Neural cell (in vitro differentiated cells): ENCODE results near the gene PTTG1IP. TPM values are rescaled to one million over a fixed set of nuclear protein-coding genes. Genes with fewer than 3 reads are reported as not detected.

Source experiments
- H2AFZ ChIP-seq: fragments of 200-600, 300-800 bp; sonication (generic), shearing (Covaris generic); 2 replicates; pipeline ENCODE4 v1.6.0; 2014; ENCODE audit warnings: low read depth, mild to moderate bottlenecking, antibody characterized with exemption, low read length, moderate library complexity
- H3F3A ChIP-seq: fragments of 200-600 bp; shearing (Covaris generic); 2 replicates; pipeline ENCODE4 v1.6.1; 2016; ENCODE audit warnings: mild to moderate bottlenecking, moderate library complexity, mixed read lengths, antibody characterized with exemption, low read length; ENCODE audit not compliant: insufficient read depth, poor library complexity, severe bottlenecking
- H3K27ac ChIP-seq: fragments of 200-600, 300-800 bp; sonication (generic), shearing (Covaris generic); 2 replicates; pipeline ENCODE4 v1.5.1; 2014; ENCODE audit warnings: mild to moderate bottlenecking, low read length, moderate library complexity
- H3K27me3 ChIP-seq: fragments of 300-800, 200-600 bp; sonication (generic), shearing (Covaris generic); 2 replicates; pipeline ENCODE4 v1.6.0; 2014; ENCODE audit warnings: mild to moderate bottlenecking, low read depth, low read length, moderate library complexity; ENCODE audit not compliant: insufficient read depth
- H3K36me3 ChIP-seq: fragments of 300-800, 200-600 bp; sonication (generic), shearing (Covaris generic); 2 replicates; pipeline ENCODE4 v1.5.1; 2014; ENCODE audit warnings: mild to moderate bottlenecking, antibody characterized with exemption, low read length, moderate library complexity; ENCODE audit not compliant: insufficient read depth
- H3K4me2 ChIP-seq: fragments of 300-800, 200-600 bp; sonication (generic), shearing (Covaris generic); 2 replicates; pipeline ENCODE4 v1.6.0; 2014; ENCODE audit warnings: mild to moderate bottlenecking, low read length
- H3K4me3 ChIP-seq: fragments of 300-800, 200-600 bp; sonication (generic), shearing (Covaris generic); 2 replicates; pipeline ENCODE4 v1.5.1; 2014; ENCODE audit warnings: mild to moderate bottlenecking, low read length, moderate library complexity
- H3K79me2 ChIP-seq: fragments of 200-600 bp; shearing (Covaris generic); replicated peaks from 2 replicates; pipeline ENCODE4 v1.6.0; 2014; ENCODE audit warnings: mild to moderate bottlenecking, low read length, moderate library complexity; ENCODE audit not compliant: insufficient read depth
- H3K9ac ChIP-seq: fragments of 300-800, 200-600 bp; sonication (generic), shearing (Covaris generic); 2 replicates; pipeline ENCODE4 v1.6.1; 2016; ENCODE audit warnings: mild to moderate bottlenecking, low read length, mixed read lengths
- H3K9me2 ChIP-seq: fragments of 200-600 bp; shearing (Covaris generic); 2 replicates; pipeline ENCODE4 v1.6.1; 2016; ENCODE audit warnings: mild to moderate bottlenecking, low read length, mixed read lengths; ENCODE audit not compliant: insufficient read depth
- H3K9me3 ChIP-seq: fragments of 200-600, 300-800 bp; sonication (generic), shearing (Covaris generic); 2 replicates; pipeline ENCODE4 v1.6.1; 2016; ENCODE audit warnings: mild to moderate bottlenecking, mixed run types, low read length, moderate library complexity, mixed read lengths
- H4K20me1 ChIP-seq: fragments of 200-600 bp; shearing (Covaris generic); 2 replicates; pipeline ENCODE4 v1.6.1; 2016; ENCODE audit warnings: mild to moderate bottlenecking, mixed run types; ENCODE audit not compliant: insufficient read depth
- CTCF ChIP-seq: fragments of 450-650 bp; IDR thresholded peaks from 2 replicates; pipeline ENCODE4 v1.5.1; 2014; ENCODE audit warnings: antibody characterized with exemption, mild to moderate bottlenecking, moderate library complexity; ENCODE audit not compliant: poor library complexity, severe bottlenecking
- EP300 ChIP-seq: fragments of 450-650 bp; conservative IDR thresholded peaks from 2 replicates; pipeline ENCODE4 v1.6.1; 2014; ENCODE audit warnings: antibody characterized with exemption, mild to moderate bottlenecking, moderate library complexity; ENCODE audit not compliant: poor library complexity, severe bottlenecking
- EZH2 ChIP-seq: fragments of 200-600, 300-800 bp; shearing (Covaris generic), sonication (generic); IDR thresholded peaks from 2 replicates; pipeline ENCODE4 v1.6.1; 2014; ENCODE audit warnings: antibody characterized with exemption, low read length, borderline replicate concordance, mild to moderate bottlenecking; ENCODE audit not compliant: insufficient read depth, poor library complexity, severe bottlenecking
- MXI1 ChIP-seq: fragments of 450-650 bp; conservative IDR thresholded peaks from 2 replicates; pipeline ENCODE4 v1.6.1; 2014; ENCODE audit warnings: antibody characterized with exemption, mild to moderate bottlenecking; ENCODE audit not compliant: poor library complexity, severe bottlenecking
- POLR2AphosphoS5 ChIP-seq: IDR thresholded peaks from 2 replicates; pipeline ENCODE4 v1.6.1; 2012
- RAD21 ChIP-seq: fragments of 450-650 bp; conservative IDR thresholded peaks from 2 replicates; pipeline ENCODE4 v1.6.1; 2014; ENCODE audit warnings: antibody characterized with exemption, mild to moderate bottlenecking, moderate library complexity
- SMC3 ChIP-seq: fragments of 450-650 bp; conservative IDR thresholded peaks from 2 replicates; pipeline ENCODE4 v1.6.1; 2014; ENCODE audit warnings: antibody characterized with exemption, mild to moderate bottlenecking, moderate library complexity; ENCODE audit not compliant: poor library complexity
- TAF1 ChIP-seq: IDR thresholded peaks from 2 replicates; pipeline ENCODE4 v1.6.1; 2012; ENCODE audit warnings: low read depth
- polyA plus RNA-seq: library from polyadenylated mRNA; depleted of rRNA; stranded (reverse); fragments of >200 nt; gene quantifications from 2 replicates; pipeline ENCODE4 v1.2.3, GENCODE V29; 2014

Gene PTTG1IP
- polyA plus RNA-seq, 1 donor from 2014 or later, result 152 TPM

GRCh38 chr21:44901391-44902074 lies 28.0 kb upstream of the PTTG1IP start:
- Histone ChIP-seq H3K9me3 (no peaks in the 10 kb centered on the region), H3K27me3 (no peaks in the 10 kb centered on the region), H3K79me2 (no peaks in the 10 kb centered on the region), H3K4me2 (no peak overlapping the region), H3K9me2 (no peaks in the 10 kb centered on the region), H3K36me3 (no peaks in the 10 kb centered on the region), H3K27ac (no peak overlapping the region), H3F3A (no peaks in the 10 kb centered on the region), H3K4me3 (no peak overlapping the region), H4K20me1 (no peaks in the 10 kb centered on the region), H2AFZ (no peak overlapping the region), H3K9ac (no peak overlapping the region)
- TF ChIP-seq MXI1 (no peak), POLR2AphosphoS5 (no peak), EP300 (no peak)

- Histone ChIP-seq H3K27ac (no peak overlapping the region), H2AFZ (no peak overlapping the region), H3K4me2 (no peak overlapping the region), H3K79me2 (no peaks in the 10 kb centered on the region), H3K36me3 (no peaks in the 10 kb centered on the region), H3K4me3 (no peak overlapping the region), H3K9me3 (no peaks in the 10 kb centered on the region), H3F3A (no peaks in the 10 kb centered on the region), H3K27me3 (no peaks in the 10 kb centered on the region), H4K20me1 (no peaks in the 10 kb centered on the region), H3K9ac (no peak overlapping the region), H3K9me2 (no peaks in the 10 kb centered on the region)
- TF ChIP-seq CTCF (no peak), RAD21 (no peak), SMC3 (no peak), MXI1 (no peak), POLR2AphosphoS5 (no peak), EP300 (no peak), EZH2 (no peak)
Observed at GRCh38 chr21:44900559-44901251, 27.2 kb upstream of the PTTG1IP start.

- Histone ChIP-seq H3K27me3 (no peaks in the 10 kb centered on the region), H4K20me1 (no peaks in the 10 kb centered on the region), H3K4me3 (no peak overlapping the region), H3K9ac (no peak overlapping the region), H3K9me2 (no peaks in the 10 kb centered on the region), H3K36me3 (no peaks in the 10 kb centered on the region), H3K27ac (no peak overlapping the region), H3K9me3 (no peaks in the 10 kb centered on the region), H3K4me2 (no peak overlapping the region), H2AFZ (no peak overlapping the region), H3K79me2 (no peaks in the 10 kb centered on the region), H3F3A (no peaks in the 10 kb centered on the region)
- no peak for TF ChIP-seq TAF1
- TF ChIP-seq EP300, result no peak
- no peak for TF ChIP-seq RAD21
Observed at GRCh38 chr21:44899768-44900558, 26.5 kb upstream of the PTTG1IP start.
